HepG2 (cell line): ENCODE measurements around the gene GPR33. TPM values are rescaled to one million over a fixed set of nuclear protein-coding genes. Genes with fewer than 3 reads are reported as not detected.

Source experiments
- ARHGAP35 ChIP-seq: sonication (generic); formaldehyde crosslinking; IDR thresholded peaks from 2 replicates; pipeline ENCODE4 v1.9.0; 2022; ENCODE audit warnings: mild to moderate bottlenecking, inconsistent platforms, moderate library complexity, missing genetic modification reagents, borderline replicate concordance
- ARID5B ChIP-seq: IDR thresholded peaks from 2 replicates; pipeline ENCODE4 v1.4.0; 2020; ENCODE audit warnings: mild to moderate bottlenecking, missing genetic modification reagents
- DNMT1 ChIP-seq: sonication (generic); formaldehyde crosslinking; IDR thresholded peaks from 2 replicates; pipeline ENCODE4 v1.5.1; 2020; ENCODE audit warnings: mild to moderate bottlenecking, missing genetic modification reagents
- ESRRA ChIP-seq: sonication (generic); formaldehyde crosslinking; IDR thresholded peaks from 2 replicates; pipeline ENCODE4 v1.5.1; 2020; ENCODE audit warnings: mild to moderate bottlenecking, low read depth, missing genetic modification reagents
- FOXO1 ChIP-seq: sonication (generic); formaldehyde crosslinking; IDR thresholded peaks from 2 replicates; pipeline ENCODE4 v1.4.0; 2020; ENCODE audit warnings: missing genetic modification reagents
- GATAD2A ChIP-seq: IDR thresholded peaks from 2 replicates; pipeline ENCODE4 v1.6.1; 2016
- HOMEZ ChIP-seq: IDR thresholded peaks from 2 replicates; pipeline ENCODE4 v1.6.1; 2016; ENCODE audit warnings: low read depth
- IKZF5 ChIP-seq: IDR thresholded peaks from 2 replicates; pipeline ENCODE4 v1.6.1; 2018; ENCODE audit warnings: missing genetic modification reagents, mild to moderate bottlenecking, missing compliant biosample characterization
- MYNN ChIP-seq: sonication (generic); formaldehyde crosslinking; IDR thresholded peaks from 2 replicates; pipeline ENCODE4 v1.4.0; 2020; ENCODE audit warnings: mild to moderate bottlenecking, low read depth, missing genetic modification reagents
- SNAPC2 ChIP-seq: sonication (generic); formaldehyde crosslinking; IDR thresholded peaks from 2 replicates; pipeline ENCODE4 v1.8.1; 2022; ENCODE audit warnings: mild to moderate bottlenecking, missing genetic modification reagents
- TEF ChIP-seq: sonication (generic); formaldehyde crosslinking; IDR thresholded peaks from 2 replicates; pipeline ENCODE4 v1.5.0; 2020; ENCODE audit warnings: missing genetic modification reagents
- TIGD3 ChIP-seq: sonication (generic); formaldehyde crosslinking; IDR thresholded peaks from 2 replicates; pipeline ENCODE4 v1.5.1; 2020; ENCODE audit warnings: mild to moderate bottlenecking, missing genetic modification reagents, borderline replicate concordance
- ZBTB14 ChIP-seq: sonication (generic); formaldehyde crosslinking; IDR thresholded peaks from 2 replicates; pipeline ENCODE4 v1.4.0; 2020; ENCODE audit warnings: missing genetic modification reagents
- ZFX ChIP-seq: sonication (generic); formaldehyde crosslinking; IDR thresholded peaks from 2 replicates; pipeline ENCODE4 v1.4.0; 2020; ENCODE audit warnings: mild to moderate bottlenecking, low read depth, missing genetic modification reagents, moderate library complexity
- ZNF570 ChIP-seq: sonication (generic); formaldehyde crosslinking; IDR thresholded peaks from 2 replicates; pipeline ENCODE4 v1.4.0; 2020; ENCODE audit warnings: mild to moderate bottlenecking, missing genetic modification reagents, borderline replicate concordance
- ZNF629 ChIP-seq: sonication (generic); formaldehyde crosslinking; conservative IDR thresholded peaks from 2 replicates; pipeline ENCODE4 v1.5.0; 2020; ENCODE audit warnings: missing genetic modification reagents
- ZNF644 ChIP-seq: IDR thresholded peaks from 2 replicates; pipeline ENCODE4 v1.6.1; 2016; ENCODE audit warnings: low read depth
- ZNF747 ChIP-seq: sonication (generic); formaldehyde crosslinking; IDR thresholded peaks from 2 replicates; pipeline ENCODE4 v1.8.1; 2023; ENCODE audit warnings: missing genetic modification reagents, mild to moderate bottlenecking, borderline replicate concordance
- polyA plus RNA-seq, 8 experiments: library from polyadenylated mRNA; depleted of rRNA in 3 of 8; stranded (reverse) in 7 of 8; unstranded in 1 of 8; fragments of >200 nt; fragmentation: Illumina TruSeq in 4 of 8; extraction: Trizol in 4 of 8; gene quantifications; 2 replicates each; pipeline versions ENCODE4 v1.2.1 to v1.2.3, GENCODE V29; 2011 to 2016; ENCODE audit warnings: low read depth in 4 of 8, missing spikeins in 1 of 8, mixed read lengths in 1 of 8; ENCODE audit not compliant: insufficient read depth in 1 of 8
- total RNA-seq, 5 experiments: library from RNA; depleted of rRNA; stranded (reverse); fragments of >200 nt; fragmentation: Illumina TruSeq; extraction: Trizol; gene quantifications; 2 replicates each; pipeline ENCODE4 v1.2.3, GENCODE V29; 2016; ENCODE audit warnings: low read depth in 1 of 5

GPR33 gene
- total and polyA plus RNA-seq, 2 of the 13 experiments (the other 11 are each of a cell fraction or from before 2014, with no cell fraction given): not detected

GRCh38 chr14:31457665-31458659 is 29.9 kb downstream of the GPR33 start (continued):
- TF ChIP-seq ZFX (CRISPR knock-in tag) (no peak), ZNF644 (peak; percentile 64; the same call in 1 of the 2 replicates), ZBTB14 (0 out of 2 replicates have a peak, but pooled peaks have one; percentile 35), TEF (CRISPR knock-in tag) (peak; percentile 35; the same call in 1 of the 2 replicates), HOMEZ (CRISPR knock-in tag) (no peak; the same call in 1 of the 2 replicates), ZNF629 (CRISPR knock-in tag) (no peak), SNAPC2 (CRISPR knock-in tag) (no peak), MYNN (CRISPR knock-in tag) (no peak), ZNF570 (CRISPR knock-in tag) (no peak), DNMT1 (CRISPR knock-in tag) (no peak), ARHGAP35 (CRISPR knock-in tag) (no peak), ARID5B (CRISPR knock-in tag) (peak; percentile 91), GATAD2A (CRISPR knock-in tag) (peak; percentile 64), IKZF5 (no peak), FOXO1 (CRISPR knock-in tag) (peak; percentile 67), ESRRA (CRISPR knock-in tag) (peak; percentile 32; the same call in 1 of the 2 replicates), ZNF747 (CRISPR knock-in tag) (no peak; the same call in 1 of the 2 replicates), TIGD3 (CRISPR knock-in tag) (no peak)
